HepG2 (cell line): ENCODE results near the gene GLT1D1. TPM values are rescaled to one million over a fixed set of nuclear protein-coding genes. Genes with fewer than 3 reads are reported as not detected.
A peak's percentile ranks its signal among the peaks of the same experiment; 100 is the strongest.

Source experiments
- CHCHD3 ChIP-seq: sonication (generic); formaldehyde crosslinking; IDR thresholded peaks from 2 replicates; pipeline ENCODE4 v1.8.0; 2022; ENCODE audit warnings: mild to moderate bottlenecking, missing genetic modification reagents, moderate library complexity
- GZF1 ChIP-seq: sonication (generic); formaldehyde crosslinking; IDR thresholded peaks from 2 replicates; pipeline ENCODE4 v1.5.1; 2020; ENCODE audit warnings: mild to moderate bottlenecking, missing genetic modification reagents
- JUND ChIP-seq: sonication (generic); formaldehyde crosslinking; IDR thresholded peaks from 2 replicates; pipeline ENCODE4 v1.8.0; 2022; ENCODE audit warnings: mild to moderate bottlenecking, missing genetic modification reagents
- MNT ChIP-seq: fragments of 450-650 bp; IDR thresholded peaks from 2 replicates; pipeline ENCODE4 v1.6.1; 2016
- NAIF1 ChIP-seq: sonication (generic); formaldehyde crosslinking; IDR thresholded peaks from 2 replicates; pipeline ENCODE4 v1.5.0; 2020; ENCODE audit warnings: mild to moderate bottlenecking, missing genetic modification reagents, borderline replicate concordance
- PAF1 ChIP-seq: IDR thresholded peaks from 2 replicates; pipeline ENCODE4 v1.6.1; 2016; ENCODE audit warnings: missing genetic modification reagents, missing compliant biosample characterization
- PBX3 ChIP-seq: sonication (generic); formaldehyde crosslinking; IDR thresholded peaks from 2 replicates; pipeline ENCODE4 v1.8.1; 2023; ENCODE audit warnings: missing genetic modification reagents, inconsistent platforms, borderline replicate concordance
- PHF21A ChIP-seq: sonication (generic); formaldehyde crosslinking; IDR thresholded peaks from 2 replicates; pipeline ENCODE4 v1.5.0; 2020; ENCODE audit warnings: mild to moderate bottlenecking, missing genetic modification reagents
- SMYD3 ChIP-seq: sonication (generic); formaldehyde crosslinking; IDR thresholded peaks from 2 replicates; pipeline ENCODE4 v1.8.1; 2023; ENCODE audit warnings: mild to moderate bottlenecking, missing genetic modification reagents
- SPEN ChIP-seq: sonication (generic); formaldehyde crosslinking; IDR thresholded peaks from 2 replicates; pipeline ENCODE4 v1.5.1; 2020; ENCODE audit warnings: low read depth, mild to moderate bottlenecking, missing genetic modification reagents
- STAT5B ChIP-seq: sonication (generic); formaldehyde crosslinking; IDR thresholded peaks from 2 replicates; pipeline ENCODE4 v1.4.0; 2020; ENCODE audit warnings: missing genetic modification reagents
- ZFX ChIP-seq: sonication (generic); formaldehyde crosslinking; IDR thresholded peaks from 2 replicates; pipeline ENCODE4 v1.4.0; 2020; ENCODE audit warnings: mild to moderate bottlenecking, low read depth, missing genetic modification reagents, moderate library complexity
- ZIK1 ChIP-seq: sonication (generic); formaldehyde crosslinking; IDR thresholded peaks from 2 replicates; pipeline ENCODE4 v1.5.0; 2020; ENCODE audit warnings: mild to moderate bottlenecking, low read depth, missing genetic modification reagents, borderline replicate concordance
- ZNF142 ChIP-seq: sonication (generic); formaldehyde crosslinking; IDR thresholded peaks from 2 replicates; pipeline ENCODE4 v1.4.0; 2020; ENCODE audit warnings: missing genetic modification reagents
- ZNF513 ChIP-seq: sonication (generic); formaldehyde crosslinking; conservative IDR thresholded peaks from 2 replicates; pipeline ENCODE4 v1.5.0; 2020; ENCODE audit warnings: missing genetic modification reagents
- ZNF746 ChIP-seq: sonication (generic); formaldehyde crosslinking; IDR thresholded peaks from 2 replicates; pipeline ENCODE4 v1.8.0; 2022; ENCODE audit warnings: mild to moderate bottlenecking, missing genetic modification reagents
- polyA plus RNA-seq, 8 experiments: library from polyadenylated mRNA; depleted of rRNA in 3 of 8; stranded (reverse) in 7 of 8; unstranded in 1 of 8; fragments of >200 nt; fragmentation: Illumina TruSeq in 4 of 8; extraction: Trizol in 4 of 8; gene quantifications; 2 replicates each; pipeline versions ENCODE4 v1.2.1 to v1.2.3, GENCODE V29; 2011 to 2016; ENCODE audit warnings: low read depth in 4 of 8, missing spikeins in 1 of 8, mixed read lengths in 1 of 8; ENCODE audit not compliant: insufficient read depth in 1 of 8
- total RNA-seq, 5 experiments: library from RNA; depleted of rRNA; stranded (reverse); fragments of >200 nt; fragmentation: Illumina TruSeq; extraction: Trizol; gene quantifications; 2 replicates each; pipeline ENCODE4 v1.2.3, GENCODE V29; 2016; ENCODE audit warnings: low read depth in 1 of 5

The GLT1D1 gene
- total and polyA plus RNA-seq, 2 of the 13 experiments (the other 11 are each of a cell fraction or from before 2014, with no cell fraction given): 0.09 to 0.17 TPM

- no peak for TF ChIP-seq ZNF142
- TF ChIP-seq ZIK1: no peak
- TF ChIP-seq PBX3: no peak; the same call in 1 of the 2 replicates
- TF ChIP-seq ZFX (CRISPR knock-in tag): peak; percentile 55; the same call in 1 of the 2 replicates
- no peak for TF ChIP-seq ZNF513 (CRISPR knock-in tag)
- TF ChIP-seq NAIF1 (CRISPR knock-in tag): peak; percentile 86; the same call in 1 of the 2 replicates
- TF ChIP-seq SPEN (CRISPR knock-in tag): peak; percentile 86
- no peak for TF ChIP-seq STAT5B (CRISPR knock-in tag)
- TF ChIP-seq GZF1: no peak
- TF ChIP-seq ZNF746 (CRISPR knock-in tag): no peak
- no peak for TF ChIP-seq JUND (CRISPR knock-in tag)
- no peak for TF ChIP-seq PHF21A (CRISPR knock-in tag)
- TF ChIP-seq SMYD3 (CRISPR knock-in tag): 0 out of 2 replicates have a peak, but pooled peaks have one; percentile 42
- TF ChIP-seq CHCHD3 (CRISPR knock-in tag): no peak
- no peak for TF ChIP-seq MNT
- TF ChIP-seq PAF1: no peak
Observed at GRCh38 chr12:128823916-128824839, 29.1 kb upstream of the GLT1D1 start, which contains the start of gene SLC15A4 (continued).
